GM23338 (cell line): Measurements from ENCODE around the gene SLC16A11. TPM values are rescaled to one million over a fixed set of nuclear protein-coding genes. Genes with fewer than 3 reads are reported as not detected.

ENCODE experiments used
- ATAC-seq: fragments of 200-7000 bp; cut with Tn5 transposase; 3 replicates; pipeline ENCODE4 v1.9.1; 2020
- DNase-seq: peaks from one replicate; pipeline ENCODE4 v3.0.0-alpha.2; 2015; ENCODE audit warnings: low spot score
- H2AFZ ChIP-seq: fragments of 200-600 bp; sonication (generic); 2 replicates; pipeline ENCODE4 v1.8.0; 2016; ENCODE audit warnings: antibody characterized with exemption, mild to moderate bottlenecking, moderate library complexity
- H3F3A ChIP-seq: fragments of 200-600 bp; sonication (generic); replicated peaks from 2 replicates; pipeline ENCODE4 v1.8.0; 2017; ENCODE audit warnings: antibody characterized with exemption, mixed run types, low read depth
- H3K27ac ChIP-seq: fragments of 200-600 bp; sonication (generic); 2 replicates; pipeline ENCODE4 v1.6.1; 2016; ENCODE audit warnings: low read depth
- H3K27me3 ChIP-seq: fragments of 200-600 bp; sonication (generic); 2 replicates; pipeline ENCODE4 v1.8.0; 2016; ENCODE audit warnings: mild to moderate bottlenecking, mixed run types, moderate library complexity; ENCODE audit not compliant: insufficient read depth
- H3K36me3 ChIP-seq: fragments of 200-600 bp; sonication (generic); 2 replicates; pipeline ENCODE4 v1.8.0; 2016; ENCODE audit warnings: mild to moderate bottlenecking; ENCODE audit not compliant: insufficient read depth
- H3K4me1 ChIP-seq: fragments of 200-600 bp; sonication (generic); 2 replicates; pipeline ENCODE4 v1.8.0; 2016; ENCODE audit warnings: mild to moderate bottlenecking, moderate library complexity; ENCODE audit not compliant: insufficient read depth
- H3K4me2 ChIP-seq: fragments of 200-600 bp; sonication (generic); 2 replicates; pipeline ENCODE4 v1.7.1; 2017; ENCODE audit warnings: mixed run types
- H3K4me3 ChIP-seq: fragments of 200-600 bp; sonication (generic); 2 replicates; pipeline ENCODE4 v1.6.1; 2016; ENCODE audit warnings: mixed run types
- H3K79me2 ChIP-seq: fragments of 200-600 bp; sonication (generic); replicated peaks from 2 replicates; pipeline ENCODE4 v1.8.0; 2017; ENCODE audit warnings: mild to moderate bottlenecking; ENCODE audit not compliant: insufficient read depth
- H3K9me2 ChIP-seq: fragments of 200-600 bp; sonication (generic); 2 replicates; pipeline ENCODE4 v1.8.0; 2017; ENCODE audit not compliant: insufficient read depth
- H4K20me1 ChIP-seq: fragments of 200-600 bp; sonication (generic); replicated peaks from 2 replicates; pipeline ENCODE4 v1.8.0; 2017; ENCODE audit warnings: mild to moderate bottlenecking; ENCODE audit not compliant: insufficient read depth
- H3K27ac Mint-ChIP-seq: 2 replicates; pipeline ENCODE4 v1.8.0; 2020; ENCODE audit warnings: inconsistent platforms, mild to moderate bottlenecking, moderate library complexity, mixed read lengths
- H3K27me3 Mint-ChIP-seq: 3 replicates; pipeline ENCODE4 v1.8.0; 2022; ENCODE audit warnings: low read depth, mild to moderate bottlenecking, moderate library complexity, mixed read lengths, inconsistent platforms; ENCODE audit not compliant: insufficient read depth, poor library complexity
- H3K36me3 Mint-ChIP-seq: 3 replicates; pipeline ENCODE4 v1.8.0; 2021; ENCODE audit warnings: low read depth, mild to moderate bottlenecking, inconsistent platforms, moderate library complexity, mixed read lengths
- H3K4me1 Mint-ChIP-seq: 3 replicates; pipeline ENCODE4 v1.8.0; 2020; ENCODE audit warnings: mild to moderate bottlenecking, inconsistent platforms, mixed read lengths
- H3K4me3 Mint-ChIP-seq: 3 replicates; pipeline ENCODE4 v1.8.0; 2021; ENCODE audit warnings: moderate library complexity, mild to moderate bottlenecking, inconsistent platforms, mixed read lengths
- H3K9me3 Mint-ChIP-seq: 3 replicates; pipeline ENCODE4 v1.8.0; 2020; ENCODE audit warnings: moderate library complexity, mild to moderate bottlenecking, inconsistent platforms, mixed read lengths
- CREB1 ChIP-seq: fragments of 250-450 bp; sonication (Bioruptor Pico); IDR thresholded peaks from 2 replicates; pipeline ENCODE4 v1.5.0; 2020; ENCODE audit warnings: low read depth, mild to moderate bottlenecking, moderate library complexity
- EZH2 ChIP-seq: fragments of 200-600 bp; sonication (generic); IDR thresholded peaks from one replicate; pipeline ENCODE4 v1.8.0; 2017; ENCODE audit warnings: antibody characterized with exemption, mild to moderate bottlenecking, low read depth; ENCODE audit not compliant: unreplicated experiment
- EZH2phosphoT487 ChIP-seq: fragments of 200-600 bp; sonication (generic); IDR thresholded peaks from one replicate; pipeline ENCODE4 v1.8.1; 2018; ENCODE audit warnings: antibody characterized with exemption; ENCODE audit not compliant: unreplicated experiment
- JUNB ChIP-seq: IDR thresholded peaks from one replicate; pipeline ENCODE4 v1.6.1; 2016; ENCODE audit warnings: antibody characterized with exemption; ENCODE audit not compliant: unreplicated experiment
- NANOG ChIP-seq: IDR thresholded peaks from 2 replicates; pipeline ENCODE4 v1.6.1; 2016; ENCODE audit warnings: antibody characterized with exemption, borderline replicate concordance
- POLR2AphosphoS5 ChIP-seq: IDR thresholded peaks from 2 replicates; pipeline ENCODE4 v1.6.1; 2016; ENCODE audit warnings: antibody characterized with exemption, low read depth
- polyA plus RNA-seq: library from polyadenylated mRNA; unstranded; fragments of >200 nt; fragmentation: Nextera tagmentation; extraction: Ambion mirVana; gene quantifications from 2 replicates; pipeline ENCODE4 v1.2.1, GENCODE V29; 2016
- total RNA-seq: library from RNA; depleted of rRNA; stranded (reverse); fragments of >200 nt; shearing (Covaris generic); gene quantifications from 2 replicates; pipeline ENCODE4 v1.2.3, GENCODE V29; 2014
- TF ChIP-seq, protein P1 (sequence below): IDR thresholded peaks from 2 replicates; pipeline ENCODE4 v1.6.1; 2016; ENCODE audit warnings: antibody characterized with exemption
- TF ChIP-seq, protein P2 (sequence below), 2 experiments: fragments of 200-600 bp in 1 of 2; sonication (generic) in 1 of 2; conservative IDR thresholded peaks; 2 replicates each; pipeline versions ENCODE4 v1.5.1 to v1.6.1; 2016 to 2017; ENCODE audit warnings: antibody characterized with exemption in 2 of 2, low read depth in 2 of 2, mild to moderate bottlenecking in 2 of 2, moderate library complexity in 1 of 2
- TF ChIP-seq, protein P3 (sequence below): fragments of 250-450 bp; sonication (Bioruptor Pico); IDR thresholded peaks from 2 replicates; pipeline ENCODE4 v1.5.0; 2020; ENCODE audit warnings: mild to moderate bottlenecking, moderate library complexity

SLC16A11 gene
- total and polyA plus RNA-seq, 2 experiments from 2014 or later = 0.42 to 0.68 TPM

DNA sequence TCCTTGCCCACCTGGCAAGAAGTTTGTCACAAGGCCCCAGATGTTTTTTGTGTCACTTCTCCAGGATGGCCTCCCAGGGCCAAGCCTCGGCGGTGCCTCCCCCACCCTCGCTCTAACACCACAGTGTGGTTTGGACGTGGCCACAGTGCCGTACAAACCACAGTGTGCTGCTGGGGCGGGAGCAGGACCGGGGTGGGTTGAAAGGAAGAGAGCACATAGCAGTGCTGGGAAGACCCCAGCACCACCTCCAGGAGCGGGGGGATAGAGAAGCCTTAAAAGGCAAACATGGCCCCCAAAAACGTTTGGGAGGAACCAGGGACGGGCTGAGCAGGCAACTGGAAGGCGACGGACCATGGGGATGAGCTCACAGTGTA lies 26.1 kb downstream of the SLC16A11 start:
- Mint-ChIP-seq H3K4me3 (no peak overlapping the region; the same call in 2 of the 3 replicates), H3K36me3 (peaks cover 17% of the 10 kb centered on the region), H3K9me3 (no peaks in the 10 kb centered on the region; the same call in 2 of the 3 replicates), H3K27me3 (peaks cover 34% of the 10 kb centered on the region), H3K4me1 (peaks cover 56% of the 10 kb centered on the region), H3K27ac (no peak overlapping the region)
- H4K20me1 ChIP-seq = peaks cover 6% of the 10 kb centered on the region; the same call in 1 of the 2 replicates
- H3K27me3 ChIP-seq = peaks cover 34% of the 10 kb centered on the region
- peaks cover 17% of the 10 kb centered on the region for H3F3A ChIP-seq
- peaks cover 3% of the 10 kb centered on the region for H3K79me2 ChIP-seq
- ATAC-seq = no peak
- no peak overlapping the region for H3K4me2 ChIP-seq
- H2AFZ ChIP-seq = no peak overlapping the region
- H3K27ac ChIP-seq = no peak overlapping the region
- DNase-seq = no peak
- no peak overlapping the region for H3K4me3 ChIP-seq
- H3K36me3 ChIP-seq = no peaks in the 10 kb centered on the region
- peaks cover 47% of the 10 kb centered on the region for H3K4me1 ChIP-seq
- H3K9me2 ChIP-seq = no peaks in the 10 kb centered on the region
- TF ChIP-seq JUNB (no peak), NANOG (no peak), CREB1 (CRISPR knock-in tag) (no peak)
- TF ChIP-seq, protein P1, sequence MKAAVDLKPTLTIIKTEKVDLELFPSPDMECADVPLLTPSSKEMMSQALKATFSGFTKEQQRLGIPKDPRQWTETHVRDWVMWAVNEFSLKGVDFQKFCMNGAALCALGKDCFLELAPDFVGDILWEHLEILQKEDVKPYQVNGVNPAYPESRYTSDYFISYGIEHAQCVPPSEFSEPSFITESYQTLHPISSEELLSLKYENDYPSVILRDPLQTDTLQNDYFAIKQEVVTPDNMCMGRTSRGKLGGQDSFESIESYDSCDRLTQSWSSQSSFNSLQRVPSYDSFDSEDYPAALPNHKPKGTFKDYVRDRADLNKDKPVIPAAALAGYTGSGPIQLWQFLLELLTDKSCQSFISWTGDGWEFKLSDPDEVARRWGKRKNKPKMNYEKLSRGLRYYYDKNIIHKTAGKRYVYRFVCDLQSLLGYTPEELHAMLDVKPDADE = no peak

DNA sequence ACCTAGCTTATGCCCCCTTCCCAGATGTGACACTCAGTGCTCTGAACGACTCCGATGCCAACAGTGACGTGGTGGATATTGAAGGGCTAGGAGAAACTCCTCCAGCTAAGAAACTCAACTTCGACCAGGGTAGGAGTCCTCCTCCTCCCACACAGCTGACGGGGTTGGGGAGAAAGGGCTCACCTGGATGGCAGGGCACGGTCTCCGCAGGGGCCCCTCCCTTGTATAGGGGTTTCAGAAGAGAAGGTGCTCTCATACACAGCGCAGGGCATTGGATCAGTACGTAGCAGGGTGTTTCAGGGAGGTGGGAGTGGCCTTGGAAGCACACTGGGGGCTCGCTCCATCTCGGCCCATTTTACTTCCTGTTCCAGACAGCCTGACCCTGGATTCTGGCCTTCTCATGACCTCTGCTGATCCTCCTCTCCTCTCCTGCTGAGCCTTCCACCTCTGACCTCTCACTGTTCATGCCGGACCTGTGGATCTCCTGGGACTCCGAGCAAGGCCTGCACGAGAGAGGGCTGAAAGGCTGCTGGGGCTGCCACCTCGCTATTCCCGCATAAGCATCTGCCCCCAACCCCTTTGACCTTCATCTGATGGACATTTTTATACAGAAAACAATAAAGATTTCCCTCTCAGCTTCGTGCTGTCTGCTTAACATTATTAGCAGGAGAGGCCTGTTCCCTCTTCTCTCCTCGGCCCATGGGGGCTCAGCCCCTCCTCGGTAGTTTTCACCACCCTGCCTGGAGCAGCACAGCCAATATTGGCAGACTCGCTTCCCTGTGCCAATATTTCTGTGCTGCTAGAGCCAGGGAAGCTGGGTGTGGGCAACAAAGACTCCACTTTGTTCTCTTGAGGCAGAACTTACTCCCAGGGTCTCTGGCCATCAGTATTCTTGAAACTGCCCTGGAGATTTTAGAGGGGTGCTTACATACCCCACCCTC lies 26.7 kb downstream of the SLC16A11 start:
- Histone ChIP-seq H3K79me2 (peaks cover 7% of the 10 kb centered on the region), H3K9me2 (no peaks in the 10 kb centered on the region), H3F3A (peaks cover 15% of the 10 kb centered on the region), H3K27ac (no peak overlapping the region), H3K36me3 (no peaks in the 10 kb centered on the region), H2AFZ (no peak overlapping the region), H3K27me3 (peaks cover 28% of the 10 kb centered on the region), H3K4me2 (no peak overlapping the region), H3K4me1 (peaks cover 41% of the 10 kb centered on the region), H4K20me1 (peaks cover 6% of the 10 kb centered on the region; the same call in 1 of the 2 replicates), H3K4me3 (no peak overlapping the region)
- H3K9me3 Mint-ChIP-seq = no peaks in the 10 kb centered on the region; the same call in 2 of the 3 replicates
- H3K36me3 Mint-ChIP-seq = peaks cover 17% of the 10 kb centered on the region
- H3K27ac Mint-ChIP-seq = no peak overlapping the region
- H3K4me1 Mint-ChIP-seq = peaks cover 52% of the 10 kb centered on the region
- peaks cover 34% of the 10 kb centered on the region for H3K27me3 Mint-ChIP-seq
- H3K4me3 Mint-ChIP-seq = no peak overlapping the region; the same call in 2 of the 3 replicates
- DNase-seq (no peak), ATAC-seq (no peak)
- TF ChIP-seq, protein P2, sequence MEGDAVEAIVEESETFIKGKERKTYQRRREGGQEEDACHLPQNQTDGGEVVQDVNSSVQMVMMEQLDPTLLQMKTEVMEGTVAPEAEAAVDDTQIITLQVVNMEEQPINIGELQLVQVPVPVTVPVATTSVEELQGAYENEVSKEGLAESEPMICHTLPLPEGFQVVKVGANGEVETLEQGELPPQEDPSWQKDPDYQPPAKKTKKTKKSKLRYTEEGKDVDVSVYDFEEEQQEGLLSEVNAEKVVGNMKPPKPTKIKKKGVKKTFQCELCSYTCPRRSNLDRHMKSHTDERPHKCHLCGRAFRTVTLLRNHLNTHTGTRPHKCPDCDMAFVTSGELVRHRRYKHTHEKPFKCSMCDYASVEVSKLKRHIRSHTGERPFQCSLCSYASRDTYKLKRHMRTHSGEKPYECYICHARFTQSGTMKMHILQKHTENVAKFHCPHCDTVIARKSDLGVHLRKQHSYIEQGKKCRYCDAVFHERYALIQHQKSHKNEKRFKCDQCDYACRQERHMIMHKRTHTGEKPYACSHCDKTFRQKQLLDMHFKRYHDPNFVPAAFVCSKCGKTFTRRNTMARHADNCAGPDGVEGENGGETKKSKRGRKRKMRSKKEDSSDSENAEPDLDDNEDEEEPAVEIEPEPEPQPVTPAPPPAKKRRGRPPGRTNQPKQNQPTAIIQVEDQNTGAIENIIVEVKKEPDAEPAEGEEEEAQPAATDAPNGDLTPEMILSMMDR (conservative IDR thresholded peaks at IDR 0.05; ENCODE audit: low read depth in 2 of 2) = no peak
- TF ChIP-seq, protein P3, sequence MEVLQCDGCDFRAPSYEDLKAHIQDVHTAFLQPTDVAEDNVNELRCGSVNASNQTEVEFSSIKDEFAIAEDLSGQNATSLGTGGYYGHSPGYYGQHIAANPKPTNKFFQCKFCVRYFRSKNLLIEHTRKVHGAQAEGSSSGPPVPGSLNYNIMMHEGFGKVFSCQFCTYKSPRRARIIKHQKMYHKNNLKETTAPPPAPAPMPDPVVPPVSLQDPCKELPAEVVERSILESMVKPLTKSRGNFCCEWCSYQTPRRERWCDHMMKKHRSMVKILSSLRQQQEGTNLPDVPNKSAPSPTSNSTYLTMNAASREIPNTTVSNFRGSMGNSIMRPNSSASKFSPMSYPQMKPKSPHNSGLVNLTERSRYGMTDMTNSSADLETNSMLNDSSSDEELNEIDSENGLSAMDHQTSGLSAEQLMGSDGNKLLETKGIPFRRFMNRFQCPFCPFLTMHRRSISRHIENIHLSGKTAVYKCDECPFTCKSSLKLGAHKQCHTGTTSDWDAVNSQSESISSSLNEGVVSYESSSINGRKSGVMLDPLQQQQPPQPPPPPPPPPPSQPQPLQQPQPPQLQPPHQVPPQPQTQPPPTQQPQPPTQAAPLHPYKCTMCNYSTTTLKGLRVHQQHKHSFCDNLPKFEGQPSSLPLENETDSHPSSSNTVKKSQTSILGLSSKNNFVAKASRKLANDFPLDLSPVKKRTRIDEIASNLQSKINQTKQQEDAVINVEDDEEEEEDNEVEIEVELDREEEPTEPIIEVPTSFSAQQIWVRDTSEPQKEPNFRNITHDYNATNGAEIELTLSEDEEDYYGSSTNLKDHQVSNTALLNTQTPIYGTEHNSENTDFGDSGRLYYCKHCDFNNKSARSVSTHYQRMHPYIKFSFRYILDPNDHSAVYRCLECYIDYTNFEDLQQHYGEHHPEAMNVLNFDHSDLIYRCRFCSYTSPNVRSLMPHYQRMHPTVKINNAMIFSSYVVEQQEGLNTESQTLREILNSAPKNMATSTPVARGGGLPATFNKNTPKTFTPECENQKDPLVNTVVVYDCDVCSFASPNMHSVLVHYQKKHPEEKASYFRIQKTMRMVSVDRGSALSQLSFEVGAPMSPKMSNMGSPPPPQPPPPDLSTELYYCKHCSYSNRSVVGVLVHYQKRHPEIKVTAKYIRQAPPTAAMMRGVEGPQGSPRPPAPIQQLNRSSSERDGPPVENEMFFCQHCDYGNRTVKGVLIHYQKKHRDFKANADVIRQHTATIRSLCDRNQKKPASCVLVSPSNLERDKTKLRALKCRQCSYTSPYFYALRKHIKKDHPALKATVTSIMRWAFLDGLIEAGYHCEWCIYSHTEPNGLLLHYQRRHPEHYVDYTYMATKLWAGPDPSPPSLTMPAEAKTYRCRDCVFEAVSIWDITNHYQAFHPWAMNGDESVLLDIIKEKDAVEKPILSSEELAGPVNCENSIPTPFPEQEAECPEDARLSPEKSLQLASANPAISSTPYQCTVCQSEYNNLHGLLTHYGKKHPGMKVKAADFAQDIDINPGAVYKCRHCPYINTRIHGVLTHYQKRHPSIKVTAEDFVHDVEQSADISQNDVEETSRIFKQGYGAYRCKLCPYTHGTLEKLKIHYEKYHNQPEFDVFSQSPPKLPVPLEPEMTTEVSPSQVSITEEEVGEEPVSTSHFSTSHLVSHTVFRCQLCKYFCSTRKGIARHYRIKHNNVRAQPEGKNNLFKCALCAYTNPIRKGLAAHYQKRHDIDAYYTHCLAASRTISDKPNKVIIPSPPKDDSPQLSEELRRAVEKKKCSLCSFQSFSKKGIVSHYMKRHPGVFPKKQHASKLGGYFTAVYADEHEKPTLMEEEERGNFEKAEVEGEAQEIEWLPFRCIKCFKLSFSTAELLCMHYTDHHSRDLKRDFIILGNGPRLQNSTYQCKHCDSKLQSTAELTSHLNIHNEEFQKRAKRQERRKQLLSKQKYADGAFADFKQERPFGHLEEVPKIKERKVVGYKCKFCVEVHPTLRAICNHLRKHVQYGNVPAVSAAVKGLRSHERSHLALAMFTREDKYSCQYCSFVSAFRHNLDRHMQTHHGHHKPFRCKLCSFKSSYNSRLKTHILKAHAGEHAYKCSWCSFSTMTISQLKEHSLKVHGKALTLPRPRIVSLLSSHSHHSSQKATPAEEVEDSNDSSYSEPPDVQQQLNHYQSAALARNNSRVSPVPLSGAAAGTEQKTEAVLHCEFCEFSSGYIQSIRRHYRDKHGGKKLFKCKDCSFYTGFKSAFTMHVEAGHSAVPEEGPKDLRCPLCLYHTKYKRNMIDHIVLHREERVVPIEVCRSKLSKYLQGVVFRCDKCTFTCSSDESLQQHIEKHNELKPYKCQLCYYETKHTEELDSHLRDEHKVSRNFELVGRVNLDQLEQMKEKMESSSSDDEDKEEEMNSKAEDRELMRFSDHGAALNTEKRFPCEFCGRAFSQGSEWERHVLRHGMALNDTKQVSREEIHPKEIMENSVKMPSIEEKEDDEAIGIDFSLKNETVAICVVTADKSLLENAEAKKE (CRISPR knock-in tag) = no peak
- no peak for TF ChIP-seq EZH2phosphoT487
- no peak for TF ChIP-seq POLR2AphosphoS5
- TF ChIP-seq CREB1 (CRISPR knock-in tag) = no peak
- TF ChIP-seq, protein P1 = no peak
- no peak for TF ChIP-seq JUNB
- no peak for TF ChIP-seq NANOG
- TF ChIP-seq EZH2 = no peak
